ENCODE data around the gene DBT.
"Not testable (repeated sequence)": the region's sequence is repeated elsewhere in the genome, so short reads cannot be mapped to it uniquely, and the experiment has no call there.

Gene DBT

GRCh38 chr1:100261686-100262085 is 12.1 kb upstream of the DBT start:
- no peak overlapping the region for H3K4me3 ChIP-seq (ENCODE audit: low read depth in 1 of 2, low read length in 1 of 2)
- H3K36me3 ChIP-seq: no peaks in the 10 kb centered on the region
- peaks cover 8 to 10% of the 10 kb centered on the region in 2 experiments for H3K4me1 ChIP-seq (ENCODE audit: control insufficient read depth in 1 of 2, insufficient read depth in 1 of 2, low read depth in 1 of 2, low read length in 1 of 2)
- H3K27ac ChIP-seq: no peak overlapping the region
- H3K27me3 ChIP-seq: no peaks in the 10 kb centered on the region
- TF ChIP-seq CTCF (IDR thresholded peaks at IDR 0.05): no peak
- no peaks in the 10 kb centered on the region for H3K9me3 ChIP-seq

GRCh38 chr1:100258427-100258826 is 8.8 kb upstream of the DBT start:
- H3K27me3 ChIP-seq; H3K4me3 ChIP-seq (ENCODE audit: low read depth in 1 of 2, low read length in 1 of 2); H3K36me3 ChIP-seq; H3K27ac ChIP-seq; H3K9me3 ChIP-seq; H3K4me1 ChIP-seq (ENCODE audit: control insufficient read depth in 1 of 2, insufficient read depth in 1 of 2, low read depth in 1 of 2, low read length in 1 of 2): not testable (repeated sequence)

GRCh38 chr1:100256273-100256672 is 6.6 kb upstream of the DBT start:
- H3K9me3 ChIP-seq; H3K36me3 ChIP-seq; H3K27me3 ChIP-seq; H3K4me1 ChIP-seq (ENCODE audit: control insufficient read depth in 1 of 2, insufficient read depth in 1 of 2, low read depth in 1 of 2, low read length in 1 of 2); H3K4me3 ChIP-seq (ENCODE audit: low read depth in 1 of 2, low read length in 1 of 2); H3K27ac ChIP-seq: not testable (repeated sequence)

- H3K27ac ChIP-seq: no peak overlapping the region
- H3K36me3 ChIP-seq: no peaks in the 10 kb centered on the region
- peaks cover 6 to 14% of the 10 kb centered on the region in 2 experiments for H3K4me1 ChIP-seq (ENCODE audit: control insufficient read depth in 1 of 2, insufficient read depth in 1 of 2, low read depth in 1 of 2, low read length in 1 of 2)
- H3K9me3 ChIP-seq: no peaks in the 10 kb centered on the region
- H3K27me3 ChIP-seq: no peaks in the 10 kb centered on the region
- no peak for TF ChIP-seq CTCF (IDR thresholded peaks at IDR 0.05)
- no peak overlapping the region for H3K4me3 ChIP-seq (ENCODE audit: low read depth in 1 of 2, low read length in 1 of 2)
Observed at GRCh38 chr1:100253552-100253951, 3.9 kb upstream of the DBT start.

- H3K27me3 ChIP-seq: no peaks in the 10 kb centered on the region
- no peaks in the 10 kb centered on the region for H3K9me3 ChIP-seq
- no peak for TF ChIP-seq CTCF (IDR thresholded peaks at IDR 0.05)
- peaks cover 6 to 16% of the 10 kb centered on the region in 2 experiments for H3K4me1 ChIP-seq (ENCODE audit: control insufficient read depth in 1 of 2, insufficient read depth in 1 of 2, low read depth in 1 of 2, low read length in 1 of 2)
- H3K36me3 ChIP-seq: no peaks in the 10 kb centered on the region
- no peak overlapping the region for H3K27ac ChIP-seq
- no peak overlapping the region for H3K4me3 ChIP-seq (ENCODE audit: low read depth in 1 of 2, low read length in 1 of 2)
Observed at GRCh38 chr1:100252901-100253300, 3.3 kb upstream of the DBT start.

GRCh38 chr1:100250807-100251206 is 1.2 kb upstream of the DBT start:
- Histone ChIP-seq H3K9me3 (no peaks in the 10 kb centered on the region), H3K4me1 (ENCODE audit: control insufficient read depth in 1 of 2, insufficient read depth in 1 of 2, low read depth in 1 of 2, low read length in 1 of 2) (peaks cover 6 to 16% of the 10 kb centered on the region in 2 experiments), H3K36me3 (no peaks in the 10 kb centered on the region), H3K27ac (no peak overlapping the region), H3K27me3 (no peaks in the 10 kb centered on the region), H3K4me3 (ENCODE audit: low read depth in 1 of 2, low read length in 1 of 2) (no peak overlapping the region)
- no peak for TF ChIP-seq CTCF (IDR thresholded peaks at IDR 0.05)

GRCh38 chr1:100250264-100250663 is 630 bp upstream of the DBT start:
- H3K27me3 ChIP-seq: no peaks in the 10 kb centered on the region
- H3K27ac ChIP-seq: no peak overlapping the region
- no peaks in the 10 kb centered on the region for H3K9me3 ChIP-seq
- peaks cover 6 to 16% of the 10 kb centered on the region in 2 experiments for H3K4me1 ChIP-seq (ENCODE audit: control insufficient read depth in 1 of 2, insufficient read depth in 1 of 2, low read depth in 1 of 2, low read length in 1 of 2)
- H3K4me3 ChIP-seq (ENCODE audit: low read depth in 1 of 2, low read length in 1 of 2): peak overlapping the region; percentile 74 to 81
- TF ChIP-seq CTCF (IDR thresholded peaks at IDR 0.05): no peak
- H3K36me3 ChIP-seq: no peaks in the 10 kb centered on the region
